HG02759 (cell line): ENCODE results near the gene STYXL2.

ENCODE experiments used
- ATAC-seq: cut with Tn5 transposase; IDR thresholded peaks from one replicate; pipeline ENCODE4 v1.9.1; 2021; ENCODE audit warnings: mild to moderate bottlenecking, moderate library complexity; ENCODE audit not compliant: unreplicated experiment

STYXL2 gene

DNA sequence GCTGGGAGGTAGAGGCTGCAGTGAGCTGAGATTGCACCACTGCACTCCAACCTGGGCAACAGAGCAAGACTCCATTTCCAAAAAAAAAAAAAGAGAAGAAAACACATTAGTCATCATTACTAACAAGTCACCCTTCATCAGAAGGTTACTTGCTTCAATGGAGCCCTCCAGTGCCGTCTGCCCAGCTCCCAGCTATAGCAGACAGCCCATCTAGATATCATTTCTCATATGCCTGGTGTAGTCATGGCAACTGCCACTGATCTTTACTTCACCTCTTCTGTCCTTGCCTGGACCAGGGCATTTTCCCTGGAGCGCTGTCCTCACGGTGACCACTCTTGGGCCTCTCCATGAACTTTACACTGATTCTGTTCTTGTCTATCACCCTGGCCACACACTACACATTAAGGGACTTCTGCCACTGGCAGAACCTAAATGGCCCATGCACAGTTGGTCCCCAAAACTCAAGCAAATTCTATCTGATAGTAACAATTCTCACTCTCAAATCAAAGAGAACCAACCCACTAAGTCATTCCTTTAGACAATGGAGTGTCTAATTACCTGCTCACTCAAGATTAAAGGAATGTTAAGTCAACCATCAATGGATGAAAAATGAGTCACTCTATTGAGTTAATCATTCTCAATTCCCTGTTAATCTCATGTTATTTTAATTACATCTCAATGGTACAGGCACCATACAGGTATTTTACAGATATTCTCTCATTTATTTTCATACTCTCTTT lies 16.6 kb upstream of the STYXL2 start:
- ATAC-seq, result no peak

GRCh38 chr1:167077868-167078210 lies 16.0 kb upstream of the STYXL2 start:
- ATAC-seq, result no peak

- ATAC-seq, result no peak
Observed at GRCh38 chr1:167081594-167082156, 12.2 kb upstream of the STYXL2 start.

DNA sequence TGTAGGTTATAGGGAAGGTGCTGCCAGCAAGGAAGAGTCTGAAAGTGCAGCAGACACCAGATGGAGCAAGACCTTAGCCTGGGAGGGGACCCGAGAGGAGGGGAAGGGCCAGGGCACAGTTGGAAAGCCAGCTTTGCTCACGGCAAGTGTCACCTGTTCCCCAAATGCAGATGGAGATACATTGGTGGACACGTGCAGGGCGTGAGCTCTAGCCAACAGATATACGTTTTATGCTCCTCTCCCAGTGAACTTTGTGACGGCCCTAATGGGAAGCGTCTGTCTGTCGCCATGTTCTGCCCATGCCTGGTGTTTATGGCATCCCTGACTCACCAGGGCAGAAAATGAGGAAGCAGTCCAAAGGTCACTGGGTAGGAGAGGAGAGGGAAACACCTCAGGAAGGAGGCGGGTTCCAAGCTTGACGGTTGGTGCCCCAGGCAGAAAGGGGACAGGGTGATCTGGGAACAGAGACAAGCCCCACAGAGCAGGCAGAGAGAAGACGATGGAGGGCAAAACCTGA lies 11.3 kb upstream of the STYXL2 start:
- no peak for ATAC-seq

- no peak for ATAC-seq
Observed at GRCh38 chr1:167083066-167083665, 10.7 kb upstream of the STYXL2 start.

DNA sequence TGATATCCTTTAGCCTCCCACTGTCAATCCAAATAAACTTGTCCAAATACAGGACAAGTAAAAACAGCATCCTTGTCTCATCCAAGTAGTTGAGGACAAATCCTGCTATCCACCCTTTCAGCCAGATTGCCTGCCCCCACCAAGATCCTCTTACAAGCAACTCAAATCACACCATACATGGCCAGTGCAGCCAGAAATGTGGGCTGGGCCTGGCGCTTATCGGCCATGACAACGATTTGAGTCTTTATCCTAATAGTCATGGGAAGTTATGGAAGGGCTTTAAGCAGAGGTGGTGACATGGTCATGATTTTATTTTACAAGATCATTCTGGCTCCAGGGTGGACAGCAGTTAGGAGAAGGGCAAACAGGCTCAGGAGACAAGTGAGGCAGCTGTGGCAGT lies 10.0 kb upstream of the STYXL2 start:
- ATAC-seq, result no peak

- ATAC-seq, result no peak
Observed at GRCh38 chr1:167084757-167085156, 9.1 kb upstream of the STYXL2 start.

- no peak for ATAC-seq
Observed at GRCh38 chr1:167086033-167086432, 7.8 kb upstream of the STYXL2 start.

- ATAC-seq, result no peak
Observed at GRCh38 chr1:167086768-167087167, 7.1 kb upstream of the STYXL2 start.

GRCh38 chr1:167088746-167089417 lies 5.0 kb upstream of the STYXL2 start:
- ATAC-seq, result no peak

- ATAC-seq, result no peak
Observed at GRCh38 chr1:167089939-167090313, 3.9 kb upstream of the STYXL2 start.

- peak; percentile 56 for ATAC-seq
Observed at GRCh38 chr1:167090314-167090942, 3.4 kb upstream of the STYXL2 start, which contains the start of gene GPA33. Gene GPA33, minus strand, starts transcription at chr1:167090377. Its CDS starts 90 bp downstream, at chr1:167090287.

DNA sequence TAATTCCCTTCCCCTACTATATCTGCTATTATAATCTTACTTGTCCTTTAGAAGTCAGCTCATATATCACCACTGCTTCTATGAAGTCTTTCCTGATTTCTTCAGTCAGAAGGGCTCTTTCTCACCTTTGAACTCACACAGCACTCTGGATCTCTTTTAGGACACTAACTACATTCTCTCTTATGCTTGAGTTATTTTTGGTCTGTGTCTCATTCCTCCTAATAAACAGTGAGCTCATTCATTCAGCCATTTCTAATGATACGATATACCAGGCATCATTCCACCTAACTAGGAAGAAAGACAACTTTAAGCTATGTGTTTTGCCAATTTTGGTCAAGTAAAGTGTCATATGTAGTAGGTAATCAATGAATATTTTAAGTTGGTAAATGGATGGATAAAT lies 1.2 kb upstream of the STYXL2 start:
- ATAC-seq, result no peak

DNA sequence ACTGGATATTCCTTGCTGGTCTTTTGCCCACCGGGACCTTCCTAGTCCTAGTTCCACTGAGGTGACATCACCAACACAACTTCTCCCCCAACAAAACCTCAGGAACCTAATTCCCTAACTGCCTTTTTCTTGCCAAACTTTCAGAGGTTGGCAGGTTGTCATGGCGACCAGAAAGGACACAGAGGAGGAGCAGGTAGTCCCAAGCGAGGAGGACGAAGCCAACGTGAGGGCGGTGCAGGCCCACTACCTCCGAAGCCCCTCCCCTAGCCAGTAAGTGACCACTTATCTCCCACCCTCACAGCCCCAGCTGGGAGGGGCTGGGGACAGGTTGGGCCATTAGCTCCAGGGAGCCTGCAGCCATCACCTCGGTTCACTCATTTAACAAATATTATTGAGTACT lies 815 bp downstream of the STYXL2 start:
- ATAC-seq, result no peak

DNA sequence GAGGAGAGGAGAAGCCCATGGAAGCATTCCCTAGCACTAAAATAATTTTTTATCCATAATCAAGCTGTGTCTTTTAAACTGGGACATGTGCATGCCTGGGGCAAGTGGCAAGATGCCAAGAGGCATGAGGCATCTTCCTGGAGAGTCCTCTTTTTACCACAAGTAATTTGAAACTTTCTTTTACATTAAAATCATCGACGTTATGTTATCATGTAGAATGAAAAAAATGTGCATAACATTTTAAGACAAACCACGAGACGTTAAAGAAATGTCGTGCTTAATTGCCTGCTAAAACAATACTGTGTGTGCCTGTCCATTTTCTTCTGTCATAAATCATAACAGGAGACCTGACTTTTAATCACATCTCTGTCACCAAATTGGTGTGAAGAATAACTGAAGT lies 1.5 kb downstream of the STYXL2 start:
- ATAC-seq, result no peak

- no peak for ATAC-seq
Observed at GRCh38 chr1:167099851-167100250, 6.0 kb downstream of the STYXL2 start.

DNA sequence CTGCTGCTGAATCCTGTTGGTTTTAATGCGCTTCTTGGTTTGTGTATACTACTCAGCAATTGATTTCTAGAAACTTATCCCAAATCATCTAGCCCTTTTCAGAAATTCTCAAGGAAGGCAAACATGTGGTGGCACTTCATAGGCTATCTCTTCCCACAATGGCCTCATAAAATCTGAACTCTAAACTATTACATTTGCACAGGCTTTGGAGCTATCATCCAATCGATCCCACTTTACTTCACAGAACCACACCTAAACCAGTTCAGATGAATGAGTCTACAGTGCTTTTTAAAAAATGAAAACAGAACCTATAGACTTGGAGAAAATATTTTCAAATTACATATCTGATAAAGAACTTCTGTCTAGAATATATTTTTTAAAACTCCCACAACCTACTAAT lies 6.9 kb downstream of the STYXL2 start:
- no peak for ATAC-seq

DNA sequence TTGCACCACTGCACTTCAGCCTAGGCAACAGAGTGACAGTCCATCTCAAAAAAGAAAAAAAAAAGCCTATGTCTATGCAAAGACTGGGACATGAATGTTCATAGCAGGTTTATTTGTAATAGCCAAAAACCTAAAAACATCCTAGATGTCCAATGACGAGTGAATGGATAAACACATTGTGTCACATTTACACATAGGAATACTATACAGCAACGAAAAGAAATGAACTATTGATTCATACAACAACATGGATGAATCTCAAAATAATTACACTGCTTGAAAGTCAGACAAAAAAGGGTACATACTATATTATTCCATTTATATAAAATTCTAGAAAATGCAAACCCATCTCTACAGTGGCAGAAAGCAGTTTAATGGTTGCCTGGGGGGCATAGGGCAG lies 7.9 kb downstream of the STYXL2 start:
- no peak for ATAC-seq

DNA sequence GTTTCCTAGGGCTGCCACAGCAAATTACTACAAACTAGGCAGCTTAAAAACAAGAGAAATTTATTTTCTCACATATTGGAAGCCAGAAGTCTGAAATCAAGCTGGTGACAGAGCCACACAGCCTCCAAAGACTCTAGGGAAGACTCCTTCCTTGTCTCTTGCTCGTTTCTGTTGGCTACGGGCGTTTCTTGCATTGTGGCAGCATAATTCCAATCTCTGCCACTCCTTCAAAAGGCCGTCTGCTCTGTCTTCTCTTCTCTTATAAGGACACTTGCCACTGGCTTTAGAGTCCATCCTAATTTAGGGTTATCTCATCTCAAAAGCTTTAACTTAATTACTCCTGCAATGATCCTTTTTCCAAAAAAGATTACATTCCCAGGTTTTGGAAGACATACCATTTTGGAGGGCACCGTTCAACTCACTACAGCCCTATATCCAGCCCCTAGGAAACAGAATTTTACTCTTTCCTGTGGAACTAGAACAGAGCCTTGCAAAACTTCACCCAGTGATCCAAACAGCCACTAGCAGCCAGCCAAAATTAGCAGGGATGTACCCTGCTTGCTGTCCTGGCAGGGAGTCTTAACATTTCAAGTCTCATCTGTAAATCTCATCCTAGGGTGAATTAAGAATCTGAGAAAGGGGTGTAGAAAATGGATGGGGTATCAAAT lies 9.2 kb downstream of the STYXL2 start:
- ATAC-seq, result no peak

- peak; percentile 58 for ATAC-seq
Observed at GRCh38 chr1:167104256-167104633, 10.4 kb downstream of the STYXL2 start.
